ENCODE data around the gene NGEF.
"Not testable (repeated sequence)": the region's sequence is repeated elsewhere in the genome, so short reads cannot be mapped to it uniquely, and the experiment has no call there.

Gene NGEF

DNA sequence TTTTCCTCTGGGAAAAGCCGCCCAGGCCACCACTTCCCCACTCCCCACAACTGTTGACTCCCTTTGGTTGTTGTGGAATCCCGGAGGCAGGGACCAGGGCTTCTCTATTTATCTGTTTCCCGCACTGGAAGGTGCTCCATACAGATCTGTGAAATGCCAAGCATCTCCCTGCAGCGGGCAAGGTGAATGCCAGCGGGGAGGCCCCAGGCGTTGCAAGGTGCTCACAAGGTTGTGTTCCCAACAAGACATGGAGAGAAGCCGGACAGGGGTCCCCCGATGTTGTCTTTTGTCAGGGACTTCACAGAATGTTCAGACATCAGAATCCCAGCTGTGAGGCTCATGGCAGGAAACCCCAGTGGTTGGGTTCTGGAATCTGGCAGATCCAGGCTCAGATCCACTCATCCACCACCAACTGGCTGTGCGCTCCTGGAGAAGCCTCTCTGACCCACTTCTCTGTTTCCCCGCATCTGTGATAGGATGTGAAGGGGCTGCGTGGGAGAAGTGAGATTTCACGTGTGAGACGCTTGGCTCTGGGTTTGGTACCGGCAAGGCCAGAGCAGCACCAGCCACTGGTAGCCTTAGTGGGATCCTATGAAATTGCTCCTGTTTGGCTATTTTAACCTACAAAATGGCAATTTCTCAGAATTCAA is 10.8 kb upstream of the NGEF start:
- DNase-seq, result no peak

DNA sequence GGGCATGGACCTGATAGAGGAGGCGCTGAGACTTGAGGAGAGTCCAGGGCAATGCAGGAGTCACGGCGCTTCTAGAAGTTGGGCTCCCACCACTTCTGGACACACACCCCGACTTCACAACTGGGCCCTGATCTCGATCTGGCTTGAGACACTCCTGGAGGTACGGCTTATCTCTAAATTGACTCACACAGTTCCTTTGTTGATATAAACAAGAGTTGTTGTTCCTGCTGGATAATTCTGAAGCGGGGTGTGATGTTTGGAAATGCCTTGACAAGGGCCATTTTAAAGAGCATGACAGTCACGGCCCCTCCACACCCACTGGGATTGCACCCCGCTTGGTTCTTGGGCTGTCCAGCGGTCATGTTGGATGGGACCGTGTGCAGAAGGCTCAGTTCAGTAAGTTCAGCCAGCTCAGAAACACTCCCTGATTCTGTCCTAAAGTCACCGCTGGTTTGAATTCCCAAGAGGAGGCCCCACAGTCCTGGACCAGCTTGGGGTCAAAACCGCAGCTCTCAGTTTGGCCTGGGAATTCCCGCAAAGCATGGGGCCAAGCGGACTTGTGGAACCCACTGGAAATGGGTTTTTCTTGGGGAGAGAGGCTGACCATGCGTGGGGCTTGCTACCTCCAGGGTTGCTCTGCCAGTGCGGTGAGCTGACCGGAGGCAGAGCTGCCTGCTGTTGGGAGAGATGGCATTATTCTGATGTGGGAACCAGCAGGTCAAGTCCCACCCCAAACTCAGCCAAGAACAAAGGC is 10.1 kb upstream of the NGEF start:
- DNase-seq, result no peak

- no peak for DNase-seq
These were observed 9.5 kb upstream of the NGEF start for GRCh38 chr2:233022561-233022960.

GRCh38 chr2:233021771-233022170 is 8.7 kb upstream of the NGEF start:
- DNase-seq, result no peak

DNA sequence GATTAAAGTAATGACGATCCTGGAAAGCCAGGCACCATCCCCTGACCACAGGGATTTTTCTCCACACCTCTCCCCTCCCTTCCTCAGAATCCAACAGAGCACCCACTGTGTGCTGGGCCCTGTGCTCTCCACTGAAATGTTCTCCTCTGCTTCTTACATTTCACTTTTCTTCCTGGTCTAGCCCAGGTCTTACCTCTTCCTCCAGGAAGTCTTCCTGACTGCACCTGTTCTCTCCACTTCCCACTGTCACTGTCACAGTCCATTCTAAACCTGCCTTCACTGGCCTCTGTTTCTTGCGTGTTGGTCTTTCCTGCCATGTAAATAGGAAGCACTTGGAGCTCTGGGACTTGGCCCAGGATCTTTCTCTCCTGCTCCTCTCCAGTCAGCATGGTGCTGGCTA is 7.4 kb upstream of the NGEF start:
- no peak for DNase-seq

DNA sequence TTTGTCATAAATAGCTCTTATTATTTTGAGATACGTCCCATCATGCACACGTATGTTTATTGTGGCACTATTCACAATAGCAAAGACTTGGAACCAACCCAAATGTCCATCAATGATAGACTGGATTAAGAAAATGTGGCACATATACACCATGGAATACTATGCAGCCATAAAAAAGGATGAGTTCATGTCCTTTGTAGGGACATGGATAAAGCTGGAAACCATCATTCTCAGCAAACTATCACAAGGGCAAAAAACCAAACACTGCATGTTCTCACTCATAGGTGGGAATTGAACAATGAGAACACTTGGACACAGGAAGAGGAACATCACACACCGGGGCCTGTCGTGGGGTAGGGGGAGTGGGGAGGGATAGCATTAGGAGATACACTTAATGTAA is 6.6 kb upstream of the NGEF start:
- not testable (repeated sequence) for DNase-seq

DNA sequence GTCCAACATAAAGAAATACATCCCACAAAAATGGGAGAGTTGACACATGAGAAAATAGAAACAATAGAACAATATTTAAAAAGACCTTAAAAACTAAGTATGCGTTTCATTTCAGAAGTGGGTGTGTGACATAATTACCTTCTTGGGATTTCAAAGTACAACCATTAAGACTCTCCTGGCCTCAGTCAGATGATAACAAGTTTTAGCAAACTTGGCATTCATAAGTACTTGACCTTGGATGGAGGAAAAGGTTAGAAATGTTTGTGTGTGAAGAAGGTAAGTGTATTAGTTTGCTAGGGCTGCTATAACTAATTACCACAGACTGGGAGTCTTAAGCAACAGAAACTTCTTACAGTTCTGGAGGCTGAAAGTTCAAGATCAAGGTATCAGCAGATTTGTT is 4.9 kb upstream of the NGEF start:
- DNase-seq, result no peak

DNA sequence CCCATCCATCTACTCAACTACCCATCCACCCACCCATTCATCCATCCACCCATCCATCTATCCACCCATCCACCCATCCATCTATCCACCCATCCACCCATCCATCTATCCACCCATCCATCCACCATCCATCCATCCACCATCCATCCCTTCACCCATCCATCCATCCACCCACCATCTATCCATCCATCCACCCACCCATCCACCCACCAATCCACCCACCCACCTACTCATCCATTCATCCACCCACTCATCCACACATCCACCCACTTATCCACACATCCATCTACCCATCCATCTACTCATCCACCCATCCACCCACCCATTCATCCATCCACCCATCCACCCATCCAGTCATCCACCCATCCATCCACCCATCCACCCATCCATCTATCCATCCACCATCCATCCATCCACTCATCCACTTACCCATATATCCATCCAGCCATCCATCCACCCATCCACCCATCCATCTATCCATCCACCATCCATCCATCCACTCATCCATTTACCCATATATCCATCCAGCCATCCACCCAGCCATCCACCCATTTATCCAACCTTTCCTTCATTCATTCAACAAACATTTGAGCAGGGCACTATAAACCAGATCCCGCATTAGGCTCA is 2.1 kb upstream of the NGEF start:
- DNase-seq, result no peak

- no peak for DNase-seq
These were observed 594 bp upstream of the NGEF start for GRCh38 chr2:233013650-233014049.

DNA sequence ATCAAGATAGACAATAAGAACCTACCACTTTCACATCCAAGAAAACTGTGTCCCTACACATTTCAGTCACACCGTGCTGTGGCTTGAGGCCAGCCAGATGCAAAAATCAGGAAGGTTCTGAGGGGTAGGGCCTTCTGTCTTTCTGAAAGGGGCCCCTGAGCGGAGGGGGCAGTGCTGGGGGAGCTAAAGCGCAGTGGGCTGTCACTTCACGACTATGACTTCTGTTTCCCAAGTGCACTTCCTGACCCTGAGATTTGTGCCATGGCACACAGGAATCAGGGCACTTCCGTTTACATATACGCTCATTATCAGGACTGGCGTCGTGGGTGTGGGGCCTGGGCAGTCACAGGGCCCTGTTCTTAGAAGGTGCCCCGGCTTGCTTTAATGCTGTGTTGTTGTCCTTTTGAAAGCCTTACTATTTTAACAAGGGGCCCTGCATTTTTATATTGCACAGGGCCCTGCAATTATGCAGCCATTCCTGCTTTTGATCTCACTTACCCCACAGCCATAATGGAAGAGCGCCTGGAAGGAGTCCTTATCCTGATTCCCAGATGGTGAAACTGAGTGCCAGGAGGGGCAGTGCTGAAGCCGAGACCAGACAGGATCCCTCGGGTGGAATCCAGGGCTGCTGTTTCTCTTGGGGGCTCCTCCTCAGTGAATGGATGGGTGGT is 620 bp downstream of the NGEF start:
- no peak for DNase-seq

DNA sequence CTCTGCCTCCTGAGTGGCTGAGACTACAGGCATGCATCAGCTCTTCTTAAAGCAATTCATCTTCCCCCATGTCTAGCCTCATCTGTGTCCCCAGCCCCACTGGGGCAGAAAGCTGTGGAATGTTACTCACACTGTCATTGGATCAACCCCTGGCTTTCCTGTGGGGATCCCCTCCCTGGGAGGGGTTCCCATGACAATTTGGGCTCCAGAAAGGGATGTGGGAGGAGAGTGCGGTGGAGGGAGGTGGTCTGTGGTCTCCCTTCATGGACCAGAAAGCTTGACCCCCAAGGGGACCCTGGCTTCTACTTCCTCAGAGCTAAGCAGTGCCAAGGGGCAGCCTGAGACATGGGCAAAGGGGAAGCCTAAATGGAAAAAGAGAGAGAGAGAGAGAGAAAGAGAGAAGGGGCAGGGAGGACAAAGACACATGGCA is 1.3 kb downstream of the NGEF start:
- DNase-seq, result no peak

DNA sequence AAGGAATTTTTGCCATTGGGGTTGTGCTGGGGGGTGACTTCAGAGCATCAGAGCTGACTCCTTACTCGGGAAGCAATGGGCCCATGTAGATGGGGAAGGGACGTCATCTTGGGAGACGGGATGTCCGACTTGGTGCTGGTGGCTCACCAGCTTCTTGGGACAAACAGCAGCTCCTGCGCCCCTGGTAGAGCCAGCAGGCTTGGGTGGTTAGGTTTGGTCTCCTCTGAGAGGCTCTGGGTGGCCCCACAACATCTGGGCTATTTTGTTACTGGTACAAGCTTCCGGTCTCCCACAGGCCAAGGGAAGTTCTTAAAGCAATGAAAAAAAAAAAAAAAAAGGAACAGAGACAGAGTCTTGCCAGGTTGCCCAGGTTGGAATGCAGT is 1.8 kb downstream of the NGEF start:
- DNase-seq, result no peak

DNA sequence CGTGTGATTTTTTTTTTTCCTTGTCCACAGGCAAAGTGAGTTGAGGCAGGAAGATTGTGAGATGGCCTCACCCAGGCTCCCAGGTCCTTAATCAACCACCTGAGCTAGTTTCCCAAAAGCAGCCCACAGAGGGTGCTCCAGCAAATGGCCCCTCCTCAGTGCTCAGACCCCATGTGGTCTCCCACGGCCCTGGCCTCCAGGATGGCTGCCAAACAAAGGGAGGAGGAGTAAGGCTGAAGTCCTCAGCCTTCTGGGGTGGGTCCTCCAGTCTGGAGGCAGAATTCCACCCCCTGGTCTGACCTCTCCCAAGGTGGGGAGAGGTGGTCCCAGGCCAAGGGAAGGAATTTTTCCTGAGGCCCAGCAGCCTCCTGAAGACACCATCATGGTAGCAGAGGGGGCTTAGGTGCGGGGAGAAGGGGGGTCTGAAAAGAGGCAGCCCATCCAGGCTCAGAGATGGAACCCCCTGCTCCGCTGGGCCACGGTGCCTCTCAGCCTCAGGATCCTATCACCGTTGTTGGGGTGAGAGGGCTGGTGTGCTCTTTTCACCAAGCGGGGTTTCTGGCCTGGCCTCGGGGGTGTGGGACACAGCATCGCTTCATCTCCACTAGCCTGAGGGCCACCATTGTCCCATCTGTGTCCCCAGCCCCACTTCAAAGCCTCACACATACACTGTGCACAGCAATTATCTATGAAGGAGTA is 2.3 kb downstream of the NGEF start:
- no peak for DNase-seq

DNA sequence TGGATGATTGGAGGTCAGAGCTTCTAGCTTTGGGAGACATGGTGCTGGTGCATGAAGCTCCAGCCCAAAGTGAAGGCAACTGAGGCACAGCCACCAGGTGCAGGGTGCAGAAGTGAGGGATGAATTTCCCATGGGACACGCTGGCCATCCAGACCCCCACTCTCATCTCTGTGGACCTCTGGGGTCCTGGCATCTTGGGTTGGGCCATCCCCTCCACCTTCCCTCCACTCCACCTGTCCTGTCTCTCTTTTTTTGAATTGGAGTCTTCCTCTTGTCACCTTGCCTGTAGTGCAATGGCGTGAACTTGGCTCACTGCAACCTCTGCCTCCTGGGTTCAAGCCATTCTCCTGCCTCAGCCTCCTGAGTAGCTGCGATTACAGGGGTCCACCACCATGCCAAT is 3.4 kb downstream of the NGEF start:
- DNase-seq, result no peak

DNA sequence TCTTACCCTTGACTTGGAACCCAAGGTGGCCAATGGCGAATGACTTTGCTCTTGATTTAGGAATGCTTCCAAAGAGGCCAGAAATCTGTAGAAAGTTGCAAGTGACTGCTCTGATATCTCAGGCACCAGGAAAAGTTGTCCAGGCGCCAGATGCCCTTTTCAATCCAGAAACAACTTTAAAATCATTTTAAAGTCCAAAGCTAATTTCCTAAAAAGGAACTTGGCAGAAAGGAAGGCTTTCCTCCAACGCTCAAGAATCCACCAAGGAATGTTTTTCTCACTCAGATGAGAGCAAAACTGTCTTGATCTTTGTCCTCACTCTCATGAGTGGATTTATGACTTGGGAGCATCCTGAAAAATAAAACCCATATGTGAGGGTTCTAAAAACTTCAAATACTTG is 5.3 kb downstream of the NGEF start:
- no peak for DNase-seq

DNA sequence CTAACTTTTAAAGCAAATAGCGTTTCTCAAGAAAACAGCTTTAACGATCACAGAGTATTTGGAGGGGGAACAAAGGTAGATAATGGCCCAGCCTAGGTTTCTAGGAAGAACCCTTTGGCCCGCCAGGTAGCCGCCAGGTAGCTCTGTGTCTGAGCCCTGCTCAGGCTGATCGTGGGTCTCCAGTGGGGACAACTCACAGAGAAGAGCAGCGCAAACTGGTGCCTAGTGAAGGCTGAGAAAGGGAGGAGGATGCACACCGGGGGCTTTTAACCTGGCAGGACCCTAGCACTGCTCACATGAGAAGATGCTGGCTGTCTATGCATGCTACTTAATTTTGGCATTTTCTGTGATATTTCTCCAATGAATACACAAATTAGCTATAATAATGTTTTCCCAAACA is 5.8 kb downstream of the NGEF start:
- no peak for DNase-seq

DNA sequence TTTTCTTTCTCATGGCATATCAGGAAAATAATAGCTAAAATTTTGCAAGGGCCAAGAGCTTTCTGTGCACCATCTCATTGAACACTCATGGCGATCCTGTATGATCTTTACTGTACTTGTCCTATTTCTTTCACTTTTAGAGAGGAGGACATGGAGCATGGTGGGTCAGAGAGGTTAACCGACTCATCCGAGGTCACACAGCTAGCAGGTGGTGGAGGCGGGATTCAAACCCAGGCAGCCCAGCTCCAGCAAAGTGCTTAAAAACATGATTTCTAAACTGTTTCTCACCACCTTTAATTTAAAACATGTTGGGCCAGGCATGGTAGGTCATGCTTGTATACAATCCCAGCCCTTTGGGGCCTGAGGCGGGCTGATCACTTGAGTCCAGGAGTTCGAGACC is 6.4 kb downstream of the NGEF start:
- no peak for DNase-seq

- no peak for DNase-seq
These were observed 8.0 kb downstream of the NGEF start for GRCh38 chr2:233005096-233005495.

DNA sequence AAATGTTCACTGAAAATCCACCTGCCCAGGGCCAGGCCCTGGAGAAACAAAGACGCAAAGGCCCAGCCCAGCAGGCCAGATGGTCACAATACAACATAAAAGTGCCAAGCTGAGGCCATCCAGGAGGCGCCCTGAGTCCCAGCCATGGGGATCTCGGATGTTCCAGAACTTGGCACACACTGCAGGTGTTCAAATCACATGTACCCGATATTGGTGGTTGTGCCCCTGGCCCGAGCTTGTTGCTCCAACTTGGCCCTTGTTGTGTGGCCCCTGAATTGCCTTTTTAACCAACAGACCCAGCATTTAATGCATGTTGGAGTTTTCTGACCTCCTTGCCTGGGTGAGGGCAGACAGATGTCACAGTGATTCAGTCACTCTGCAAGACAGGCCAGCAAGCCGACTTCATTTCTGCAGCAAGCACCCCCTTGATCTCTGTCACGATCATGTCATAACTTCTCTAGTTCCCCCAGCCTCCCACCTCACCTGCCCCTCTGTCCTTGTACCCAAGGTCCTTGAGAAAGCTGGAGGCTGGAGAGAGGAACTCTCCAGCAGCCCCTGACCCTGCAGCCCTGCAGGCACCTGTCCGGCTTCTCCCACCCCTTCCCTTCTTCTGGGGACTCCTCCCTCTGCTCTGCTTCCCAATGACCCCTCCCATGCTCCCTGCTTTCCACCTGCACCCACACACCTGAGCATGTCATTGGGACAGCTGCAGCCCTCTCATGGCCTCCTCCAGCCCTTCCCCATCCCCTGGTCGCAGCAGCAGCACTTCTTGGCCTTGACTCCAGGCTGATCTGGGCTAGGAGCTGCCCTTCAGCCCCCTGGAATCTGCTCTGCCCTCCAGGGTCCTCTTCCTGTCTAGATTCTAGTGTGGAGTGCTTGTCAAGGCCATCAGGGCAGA is 9.1 kb downstream of the NGEF start:
- DNase-seq, result no peak

DNA sequence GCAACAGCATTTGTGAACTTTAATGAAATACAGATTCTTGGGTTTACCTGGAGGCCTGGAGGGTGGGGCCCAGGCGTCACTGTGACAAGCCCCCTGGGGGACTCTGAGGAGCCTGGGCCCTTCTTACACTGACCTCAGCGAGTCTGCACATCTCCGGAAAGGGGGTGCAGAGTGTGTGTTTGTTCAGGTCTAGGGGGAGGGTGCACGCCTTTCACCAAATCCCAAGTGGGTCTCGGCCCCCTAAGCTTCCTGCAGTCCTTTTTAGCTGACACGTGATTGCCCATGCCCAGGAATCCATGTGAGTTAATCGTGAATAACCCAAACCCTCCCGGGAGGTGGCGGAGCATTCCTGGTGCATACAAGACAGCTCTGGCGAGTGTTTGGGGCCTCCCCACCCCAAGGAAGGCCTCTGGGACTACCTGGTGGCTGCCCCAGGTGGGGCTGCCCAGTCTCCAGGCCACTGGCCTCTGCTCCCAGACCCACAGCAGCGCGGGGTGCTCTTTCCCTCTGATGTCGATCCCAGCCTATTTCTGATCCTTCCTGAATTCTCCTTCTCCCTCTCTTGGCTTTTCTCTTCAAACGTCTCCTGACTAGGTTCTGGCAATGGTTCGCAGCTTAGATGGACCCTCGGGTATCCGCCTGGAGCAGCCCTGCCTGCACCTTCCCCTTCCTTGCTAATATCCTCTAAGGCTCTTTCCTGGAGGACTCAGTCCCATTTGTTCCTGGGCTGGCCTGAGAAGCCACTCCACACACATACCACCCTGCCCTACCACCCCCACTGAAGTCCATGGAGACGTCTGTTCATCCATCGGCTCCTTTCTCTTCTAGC is 10.0 kb downstream of the NGEF start:
- DNase-seq, result no peak

Measured in nucleus accumbens (tissue), 56 donors.